Endothelial cell of umbilical vein (primary cell): Measurements from ENCODE around the gene SDE2. TPM values are rescaled to one million over a fixed set of nuclear protein-coding genes. Genes with fewer than 3 reads are reported as not detected.
"Not testable (repeated sequence)": the region's sequence is repeated elsewhere in the genome, so short reads cannot be mapped to it uniquely, and the experiment has no call there.

Experiments
- BruUV-seq: library from RNA; stranded (reverse); fragments of 400-500 nt; replicated peaks from 2 replicates; lab custom pipeline; 2021; lab: Mats Ljungman, UMichigan
- CTCF ChIA-PET: fragments of 300-600, 350-600 bp; sonication (Branson Sonifier 250); formaldehyde crosslinking; loops from one replicate; lab custom pipeline; 2021; ENCODE audit warnings: antibody characterized with exemption, inconsistent platforms; lab: Charles Lee
- POLR2A ChIA-PET: fragments of 300-600, 350-600 bp; sonication (Branson Sonifier 250); formaldehyde crosslinking; loops from one replicate; lab custom pipeline; 2021; ENCODE audit warnings: antibody characterized with exemption, inconsistent platforms; lab: Charles Lee
- DNase-seq: peaks from one replicate; pipeline ENCODE4 v3.0.0-alpha.2; 2011; ENCODE audit warnings: low read depth, low spot score
- FAIRE-seq: peaks from 2 replicates; lab custom pipeline; 2011; peaks lifted over from hg19 to GRCh38; lab: Jason Lieb, UNC
- H2AFZ ChIP-seq: 2 replicates; pipeline ENCODE4 v1.6.0; 2012; ENCODE audit warnings: low read depth, low read length, control low read depth, inconsistent platforms
- H3K27ac ChIP-seq: 2 replicates; pipeline ENCODE4 v1.5.1; 2011; ENCODE audit warnings: low read depth, mild to moderate bottlenecking, control low read depth, low read length, moderate library complexity; ENCODE audit not compliant: insufficient read depth
- H3K27me3 ChIP-seq, 2 experiments: 2 replicates each; pipeline versions ENCODE4 v1.6.0 to v1.6.1; 2011; ENCODE audit warnings: low read length in 2 of 2, mixed read lengths in 1 of 2; ENCODE audit not compliant: control insufficient read depth in 2 of 2, insufficient read depth in 2 of 2
- H3K36me3 ChIP-seq, 2 experiments: 2 replicates in 1 of 2; 3 replicates in 1 of 2; pipeline ENCODE4 v1.5.1; 2011; ENCODE audit warnings: low read length in 2 of 2, mild to moderate bottlenecking in 1 of 2, moderate library complexity in 1 of 2; ENCODE audit not compliant: control insufficient read depth in 2 of 2, insufficient read depth in 2 of 2; ENCODE audit errors: extremely low read depth in 1 of 2
- H3K4me1 ChIP-seq: 3 replicates; pipeline ENCODE4 v1.5.1; 2011; ENCODE audit warnings: mild to moderate bottlenecking, low read length; ENCODE audit not compliant: control insufficient read depth, insufficient read depth; ENCODE audit errors: extremely low read depth
- H3K4me2 ChIP-seq: 2 replicates; pipeline ENCODE4 v1.6.1; 2011; ENCODE audit warnings: low read length, control low read depth, mixed read lengths; ENCODE audit not compliant: insufficient read depth
- H3K4me3 ChIP-seq, 3 experiments: fragments of 200-600 bp in 1 of 3; sonication (generic), shearing (Covaris generic) in 1 of 3; replicated peaks in 1 of 3; 2 replicates each; pipeline ENCODE4 v1.5.1; 2011 to 2016; ENCODE audit warnings: control low read depth in 3 of 3, low read length in 3 of 3, mild to moderate bottlenecking in 2 of 3, inconsistent platforms in 1 of 3, low read depth in 1 of 3, moderate library complexity in 1 of 3; ENCODE audit not compliant: insufficient read depth in 1 of 3
- H3K79me2 ChIP-seq: 2 replicates; pipeline ENCODE4 v1.6.0; 2012; ENCODE audit warnings: low read length, inconsistent platforms; ENCODE audit not compliant: control insufficient read depth, insufficient read depth
- H3K9ac ChIP-seq: replicated peaks from 2 replicates; pipeline ENCODE3; 2011; ENCODE audit warnings: low read length, control low read depth; ENCODE audit not compliant: insufficient read depth; ENCODE audit errors: extremely low read depth
- H3K9me1 ChIP-seq: replicated peaks from 3 replicates; pipeline ENCODE4 v1.6.0; 2011; ENCODE audit warnings: mild to moderate bottlenecking, low read length; ENCODE audit not compliant: control insufficient read depth, insufficient read depth; ENCODE audit errors: extremely low read depth
- H3K9me3 ChIP-seq: replicated peaks from 2 replicates; pipeline ENCODE4 v1.5.1; 2012; ENCODE audit warnings: low read length, inconsistent platforms; ENCODE audit not compliant: control insufficient read depth, insufficient read depth
- H4K20me1 ChIP-seq: replicated peaks from 2 replicates; pipeline ENCODE3; 2011; ENCODE audit warnings: mild to moderate bottlenecking, low read length; ENCODE audit not compliant: control insufficient read depth, insufficient read depth; ENCODE audit errors: extremely low read depth
- CTCF ChIP-seq, 2 donors: IDR thresholded peaks; 1 replicate in 1 of 2; 2 replicates in 1 of 2; pipeline ENCODE4 v1.5.1; 2011; ENCODE audit warnings: low read length in 2 of 2, mild to moderate bottlenecking in 2 of 2, moderate library complexity in 2 of 2, control low read depth in 1 of 2, inconsistent platforms in 1 of 2, low read depth in 1 of 2; ENCODE audit not compliant: insufficient read depth in 1 of 2; ENCODE audit errors: extremely low read depth in 1 of 2
- EZH2 ChIP-seq: IDR thresholded peaks from 2 replicates; pipeline ENCODE4 v1.6.1; 2012; ENCODE audit warnings: borderline replicate concordance, low read depth, mild to moderate bottlenecking, moderate library complexity, low read length, inconsistent platforms; ENCODE audit not compliant: severe bottlenecking
- FOS ChIP-seq: IDR thresholded peaks from 2 replicates; pipeline ENCODE4 v1.6.1; 2011; ENCODE audit warnings: mild to moderate bottlenecking, low read length, moderate library complexity, borderline replicate concordance; ENCODE audit not compliant: insufficient read depth
- GATA2 ChIP-seq: IDR thresholded peaks from 2 replicates; pipeline ENCODE4 v1.7.0; 2011; ENCODE audit warnings: low read depth, mild to moderate bottlenecking, moderate library complexity, mixed read lengths, low read length; ENCODE audit not compliant: insufficient read length, insufficient read depth
- JUN ChIP-seq: IDR thresholded peaks from 2 replicates; pipeline ENCODE4 v1.6.1; 2011; ENCODE audit warnings: borderline replicate concordance, low read depth; ENCODE audit not compliant: insufficient read length, insufficient read depth
- MAX ChIP-seq: IDR thresholded peaks from 2 replicates; pipeline ENCODE4 v1.6.1; 2011; ENCODE audit not compliant: insufficient read depth, insufficient read length
- MYC ChIP-seq: IDR thresholded peaks from one replicate; pipeline ENCODE4 v1.6.1; 2011; ENCODE audit warnings: mild to moderate bottlenecking, low read depth, low read length
- POLR2A ChIP-seq: IDR thresholded peaks from 2 replicates; pipeline ENCODE4 v1.6.1; 2012; ENCODE audit warnings: low read depth, mild to moderate bottlenecking, control low read depth, low read length
- POLR2AphosphoS5 ChIP-seq: IDR thresholded peaks from 2 replicates; pipeline ENCODE4 v1.6.1; 2012; ENCODE audit warnings: low read depth, mild to moderate bottlenecking, control low read depth, low read length, moderate library complexity; ENCODE audit not compliant: insufficient read depth
- dilution Hi-C: fragments of 300-500 bp; cut with MboI; formaldehyde crosslinking; loops from one replicate; pipeline ENCODE4 v1.15.0; 2019; ENCODE audit warnings: low sequenced_read_pairs; ENCODE audit not compliant: extremely low pct_ligation_motif_present
- intact Hi-C: fragments of 100-400 bp; cut with micrococcal nuclease; formaldehyde crosslinking; loops from one replicate; pipeline ENCODE4 v1.10.0; 2022
- polyA plus RNA-seq, 4 experiments: library from polyadenylated mRNA; depleted of rRNA in 3 of 4; stranded (reverse) in 3 of 4; unstranded in 1 of 4; fragments of >200 nt; gene quantifications; 2 replicates each; pipeline versions ENCODE4 v1.2.1 to v1.2.3, GENCODE V29; 2011 to 2012; ENCODE audit warnings: missing spikeins in 1 of 4
- total RNA-seq: library from RNA; stranded (reverse); gene quantifications from 2 replicates; pipeline ENCODE4 v1.2.3, GENCODE V29; 2021

Gene SDE2
- total and polyA plus RNA-seq, 2 donors (not counting 3 experiments of a cell fraction or from before 2014, with no cell fraction given): 11.9 to 16.1 TPM

- Histone ChIP-seq H2AFZ (no peak overlapping the region), H3K9ac (no peak overlapping the region), H3K27me3 (no peaks in the 10 kb centered on the region), H3K9me1 (no peaks in the 10 kb centered on the region), H3K4me2 (no peak overlapping the region), H3K27ac (no peak overlapping the region), H4K20me1 (no peaks in the 10 kb centered on the region), H3K4me1 (no peaks in the 10 kb centered on the region), H3K9me3 (no peaks in the 10 kb centered on the region), H3K36me3 (peaks cover 6 to 11% of the 10 kb centered on the region in 2 experiments), H3K4me3 (no peak overlapping the region), H3K79me2 (no peaks in the 10 kb centered on the region)
- ChIA-PET POLR2A (no interaction called here), CTCF (interaction anchor here (0.8 to 4.3 kb wide), 4 partner anchors 10 to 659 kb away, joined by 3 to 23 read pairs (median 4); no protein-coding TSS in a partner anchor)
- no peak for TF ChIP-seq MYC
- no peak for TF ChIP-seq CTCF (IDR thresholded peaks at IDR 0.05; ENCODE audit: extremely low read depth in 1 of 2, insufficient read depth in 1 of 2, low read depth in 1 of 2, low read length in 2 of 2)
- TF ChIP-seq POLR2A: no peak
- TF ChIP-seq GATA2: no peak
- TF ChIP-seq EZH2: no peak
- no peak for TF ChIP-seq MAX
- no peak for TF ChIP-seq POLR2AphosphoS5
- no peak for TF ChIP-seq FOS
- no peak for TF ChIP-seq JUN
- dilution Hi-C loops: no loop called here
- FAIRE-seq (no peak), DNase-seq (no peak)
- intact Hi-C loops: loop anchor here (5.0 to 10.0 kb wide), 3 partner anchors 111 to 653 kb away; no protein-coding TSS in a partner anchor
- BruUV-seq: no TSS peak
Measured at GRCh38 chr1:225977937-225978748, 21.0 kb downstream of the SDE2 start.

DNA sequence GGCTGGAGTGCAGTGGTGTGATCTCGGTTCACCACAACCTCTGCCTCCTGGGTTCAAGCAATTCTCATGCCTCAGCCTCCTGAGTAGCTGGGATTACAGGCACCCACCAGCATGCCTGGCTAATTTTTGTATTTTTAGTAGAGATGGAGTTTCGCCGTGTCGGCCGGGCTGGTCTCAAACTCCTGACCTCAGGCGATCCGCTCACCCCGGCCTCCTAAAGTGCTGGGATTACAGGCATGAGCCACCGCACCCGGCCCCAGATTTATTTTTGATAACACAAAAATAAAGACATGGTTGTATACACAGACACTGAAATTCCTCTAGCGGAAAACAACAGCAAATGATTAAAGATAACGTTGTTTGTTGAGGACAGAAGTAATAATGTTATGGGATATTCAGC, 24.0 kb downstream of the SDE2 start:
- H3K27ac ChIP-seq, BruUV-seq, H4K20me1 ChIP-seq, H3K4me1 ChIP-seq, H2AFZ ChIP-seq, FAIRE-seq, H3K36me3 ChIP-seq, dilution Hi-C loops, DNase-seq, H3K4me2 ChIP-seq, H3K9me3 ChIP-seq, H3K9ac ChIP-seq, H3K27me3 ChIP-seq, H3K4me3 ChIP-seq, H3K79me2 ChIP-seq, H3K9me1 ChIP-seq: not testable (repeated sequence)
- intact Hi-C loops: loop anchor here (5.0 to 10.0 kb wide), 3 partner anchors 108 to 650 kb away; no protein-coding TSS in a partner anchor
- ChIA-PET POLR2A (interaction anchor here (0.6 kb wide), 1 partner anchor 411 kb away, joined by 3 read pairs; no protein-coding TSS in a partner anchor), CTCF (interaction anchor here (0.6 to 3.8 kb wide), 19 partner anchors 9 to 656 kb away, joined by 3 to 27 read pairs (median 4); partner anchors contain the start of gene SRP9)
